Lung (tissue), 12 donors: ENCODE data around the gene FOXP1. TPM values are rescaled to one million over a fixed set of nuclear protein-coding genes. Genes with fewer than 3 reads are reported as not detected.
A peak's percentile ranks its signal among the peaks of the same experiment; 100 is the strongest.

Experiments
- ATAC-seq: fragments of 200-7000 bp; cut with Tn5 transposase; one replicate; pipeline ENCODE4 v1.9.1; 2020; ENCODE audit warnings: moderate number of reproducible peaks; ENCODE audit not compliant: insufficient read depth, low FRiP score
- DNase-seq, 3 donors: peaks; one replicate each; pipeline ENCODE4 v3.0.0-alpha.2; 2013 to 2017
- H3K27ac ChIP-seq, 2 donors: one replicate each; pipeline ENCODE4 v1.5.1; 2013; ENCODE audit warnings: mild to moderate bottlenecking in 2 of 2, moderate library complexity in 2 of 2, control low read depth in 1 of 2, inconsistent platforms in 1 of 2, low read depth in 1 of 2, low read length in 1 of 2
- H3K27me3 ChIP-seq, 3 donors: one replicate each; pipeline ENCODE4 v1.5.1; 2013; ENCODE audit warnings: low read length in 2 of 3; ENCODE audit not compliant: control insufficient read depth in 3 of 3, insufficient read depth in 3 of 3
- H3K36me3 ChIP-seq, 4 donors: one replicate each; pipeline ENCODE4 v1.5.1; 2013; ENCODE audit warnings: low read length in 4 of 4, mild to moderate bottlenecking in 1 of 4, moderate library complexity in 1 of 4; ENCODE audit not compliant: control insufficient read depth in 4 of 4, insufficient read depth in 4 of 4
- H3K4me1 ChIP-seq, 5 donors: one replicate each; pipeline ENCODE4 v1.5.1; 2013; ENCODE audit warnings: low read length in 5 of 5, mild to moderate bottlenecking in 2 of 5, moderate library complexity in 1 of 5; ENCODE audit not compliant: control insufficient read depth in 5 of 5, insufficient read depth in 5 of 5
- H3K4me3 ChIP-seq: one replicate; pipeline ENCODE4 v1.5.1; 2013; ENCODE audit warnings: mild to moderate bottlenecking, control low read depth, moderate library complexity
- H3K9ac ChIP-seq, 2 donors: one replicate each; pipeline ENCODE4 v1.5.1; 2013; ENCODE audit warnings: low read length in 2 of 2, control low read depth in 1 of 2; ENCODE audit not compliant: insufficient read depth in 1 of 2
- H3K9me3 ChIP-seq, 4 donors: one replicate each; pipeline ENCODE4 v1.5.1; 2013; ENCODE audit warnings: low read length in 3 of 4, mild to moderate bottlenecking in 1 of 4, moderate library complexity in 1 of 4; ENCODE audit not compliant: control insufficient read depth in 4 of 4, insufficient read depth in 3 of 4
- CTCF ChIP-seq: IDR thresholded peaks from 2 replicates; pipeline ENCODE4 v1.5.1; 2012; ENCODE audit warnings: mild to moderate bottlenecking; ENCODE audit errors: control extremely low read depth, extremely low read depth
- WGBS, 2 donors: extraction: QIAGEN DNeasy Blood & Tissue Kit; methylation state at CpG; one replicate each; pipeline ENCODE4 v1.1.7; 2013; 5-methylcytosine and 5-hydroxymethylcytosine counted together
- polyA plus RNA-seq, 2 donors: library from polyadenylated mRNA; stranded (reverse); fragments of 200-250 nt; gene quantifications; one replicate each; pipeline ENCODE4 v1.2.1, GENCODE V29; 2013
- total RNA-seq, 2 donors: library from RNA; depleted of rRNA in 1 of 2; stranded (reverse); fragments of >200 nt in 1 of 2; gene quantifications; one replicate each; pipeline ENCODE4 v1.2.1, GENCODE V29; 2014 to 2021
- donor health status: control.
- donor health status: control.
- donor health status: Bipolar disorder and iron deficiency.
- donor health status: healthy.
- donor health status: DM: yes; HTN: yes; CAD: no.

FOXP1 gene
- total and polyA plus RNA-seq, 4 donors = 13.8 to 287 (median 73.9) TPM

- Histone ChIP-seq H3K9me3 (no peaks in the 10 kb centered on the region), H3K4me3 (no peak overlapping the region), H3K27me3 (no peaks in the 10 kb centered on the region), H3K36me3 (no peaks in the 10 kb centered on the region), H3K4me1 (no peaks in the 10 kb centered on the region), H3K9ac (no peak overlapping the region), H3K27ac (no peak overlapping the region)
- no peak for ATAC-seq
- 95% methylated on average over 7 of the region's 7 CpGs for WGBS, 2 donors
- no peak for TF ChIP-seq CTCF
- no peak for DNase-seq
Measured at GRCh38 chr3:70919091-70919490, 664.4 kb downstream of the FOXP1 start.

- H3K36me3 ChIP-seq = no peaks in the 10 kb centered on the region
- DNase-seq (peak in 2 of 3 donors; percentile 17 to 28), ATAC-seq (no peak)
- H3K9me3 ChIP-seq = no peaks in the 10 kb centered on the region
- H3K4me3 ChIP-seq = no peak overlapping the region
- WGBS, 2 donors = 61 to 63% methylated on average over 4 of the region's 4 CpGs
- no peak for TF ChIP-seq CTCF
- no peaks in the 10 kb centered on the region for H3K27me3 ChIP-seq
- H3K4me1 ChIP-seq = no peaks in the 10 kb centered on the region
- no peak overlapping the region for H3K27ac ChIP-seq
- no peak overlapping the region for H3K9ac ChIP-seq
Measured at GRCh38 chr3:70916375-70917055, 667.0 kb downstream of the FOXP1 start.

GRCh38 chr3:70914862-70915261 lies 668.7 kb downstream of the FOXP1 start:
- no peak overlapping the region for H3K9ac ChIP-seq
- no peaks in the 10 kb centered on the region for H3K36me3 ChIP-seq
- DNase-seq (no peak), ATAC-seq (no peak)
- no peaks in the 10 kb centered on the region for H3K4me1 ChIP-seq
- no peak for TF ChIP-seq CTCF
- no peaks in the 10 kb centered on the region for H3K27me3 ChIP-seq
- 93 to 100% methylated on average over 1 of the region's 1 CpG for WGBS, 2 donors
- H3K9me3 ChIP-seq = no peaks in the 10 kb centered on the region
- no peak overlapping the region for H3K27ac ChIP-seq
- no peak overlapping the region for H3K4me3 ChIP-seq

- Histone ChIP-seq H3K4me1 (no peaks in the 10 kb centered on the region), H3K27me3 (no peaks in the 10 kb centered on the region), H3K4me3 (no peak overlapping the region), H3K36me3 (no peaks in the 10 kb centered on the region), H3K9me3 (peaks cover 0 to 2% (median 0%) of the 10 kb centered on the region in 4 donors), H3K27ac (no peak overlapping the region), H3K9ac (no peak overlapping the region)
- no peak for TF ChIP-seq CTCF
- ATAC-seq (no peak), DNase-seq (no peak)
- WGBS, 2 donors = 93 to 95% methylated on average over 5 of the region's 5 CpGs
Measured at GRCh38 chr3:70911719-70912118, 671.8 kb downstream of the FOXP1 start.
